ENCODE measurements around the gene WDFY2. TPM values are rescaled to one million over a fixed set of nuclear protein-coding genes. Genes with fewer than 3 reads are reported as not detected.

The WDFY2 gene
- total RNA-seq, 2 donors from 2014 or later: 2.7 to 3.3 TPM

GRCh38 chr13:51767100-51767499, 182.8 kb downstream of the WDFY2 start:
- intact Hi-C loops (cut with DNase I): no loop called here
- no peak for DNase-seq
- Histone ChIP-seq H3K27ac (no peak overlapping the region), H3K9me3 (no peaks in the 10 kb centered on the region), H3K9ac (ENCODE audit: low read depth in 2 of 2, low read length in 2 of 2) (no peak overlapping the region), H3K27me3 (no peaks in the 10 kb centered on the region), H3K36me3 (no peaks in the 10 kb centered on the region), H3K4me1 (peaks cover 6% of the 10 kb centered on the region), H3K4me3 (no peak overlapping the region)
- TF ChIP-seq CTCF (IDR thresholded peaks at IDR 0.05): no peak

DNA sequence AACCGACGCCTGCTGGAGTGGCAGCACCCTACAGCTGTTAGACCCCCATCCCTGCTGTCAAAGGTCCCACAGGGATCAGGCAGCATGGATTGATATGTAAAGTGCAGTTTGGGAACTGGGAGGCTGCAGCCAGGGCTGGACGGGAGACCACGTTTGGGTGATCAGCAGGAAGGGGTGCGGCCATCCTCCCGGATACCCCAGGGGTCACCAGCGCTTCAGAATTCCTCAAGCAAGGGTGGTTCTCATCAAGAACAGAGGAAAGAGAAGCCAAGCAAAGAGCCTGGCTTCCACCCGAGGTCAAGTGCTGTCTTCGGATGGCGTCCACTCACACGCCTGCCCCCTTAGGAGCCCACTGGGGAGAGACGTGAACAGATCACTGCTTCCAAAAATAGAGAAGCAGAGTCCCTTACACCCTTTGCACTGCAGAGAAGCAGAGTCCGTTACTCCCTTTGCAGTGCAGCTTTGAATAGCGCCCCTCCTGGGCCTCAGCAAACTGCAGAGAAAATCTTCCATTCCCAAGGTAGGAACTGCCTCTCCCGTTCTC, 184.2 kb downstream of the WDFY2 start:
- intact Hi-C loops (cut with DNase I): no loop called here
- H3K27ac ChIP-seq: no peak overlapping the region
- H3K9ac ChIP-seq (ENCODE audit: low read depth in 2 of 2, low read length in 2 of 2): no peak overlapping the region
- no peak for DNase-seq
- H3K9me3 ChIP-seq: no peaks in the 10 kb centered on the region
- TF ChIP-seq CTCF (IDR thresholded peaks at IDR 0.05): no peak
- H3K27me3 ChIP-seq: no peaks in the 10 kb centered on the region
- H3K4me3 ChIP-seq: no peak overlapping the region
- H3K4me1 ChIP-seq: peaks cover 6% of the 10 kb centered on the region
- H3K36me3 ChIP-seq: no peaks in the 10 kb centered on the region

DNA sequence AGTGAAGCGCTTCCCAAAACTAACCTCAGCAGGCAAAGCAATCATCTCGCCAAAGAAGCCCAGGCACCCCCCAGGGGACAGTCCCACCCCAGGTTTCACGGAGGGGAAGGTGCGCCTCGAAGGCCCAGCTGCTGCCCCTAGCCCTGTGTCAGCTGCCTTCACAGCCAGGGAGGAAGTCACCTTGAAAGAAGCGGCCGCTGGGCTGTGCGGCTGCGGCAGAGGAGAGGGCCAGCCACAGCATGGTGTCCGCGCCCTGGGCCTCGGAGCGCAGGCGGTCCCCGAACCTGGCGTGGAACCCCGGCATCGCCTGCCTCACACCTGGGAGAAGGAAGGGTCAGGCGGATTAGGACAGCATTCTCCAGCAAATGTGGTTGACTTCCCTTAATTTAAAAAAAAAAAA, 184.7 kb downstream of the WDFY2 start:
- TF ChIP-seq CTCF (IDR thresholded peaks at IDR 0.05): no peak
- Histone ChIP-seq H3K27me3 (no peaks in the 10 kb centered on the region), H3K4me3 (no peak overlapping the region), H3K36me3 (no peaks in the 10 kb centered on the region), H3K9me3 (no peaks in the 10 kb centered on the region), H3K27ac (no peak overlapping the region), H3K9ac (ENCODE audit: low read depth in 2 of 2, low read length in 2 of 2) (no peak overlapping the region), H3K4me1 (peaks cover 6% of the 10 kb centered on the region)
- intact Hi-C loops (cut with DNase I): no loop called here
- no peak for DNase-seq

DNA sequence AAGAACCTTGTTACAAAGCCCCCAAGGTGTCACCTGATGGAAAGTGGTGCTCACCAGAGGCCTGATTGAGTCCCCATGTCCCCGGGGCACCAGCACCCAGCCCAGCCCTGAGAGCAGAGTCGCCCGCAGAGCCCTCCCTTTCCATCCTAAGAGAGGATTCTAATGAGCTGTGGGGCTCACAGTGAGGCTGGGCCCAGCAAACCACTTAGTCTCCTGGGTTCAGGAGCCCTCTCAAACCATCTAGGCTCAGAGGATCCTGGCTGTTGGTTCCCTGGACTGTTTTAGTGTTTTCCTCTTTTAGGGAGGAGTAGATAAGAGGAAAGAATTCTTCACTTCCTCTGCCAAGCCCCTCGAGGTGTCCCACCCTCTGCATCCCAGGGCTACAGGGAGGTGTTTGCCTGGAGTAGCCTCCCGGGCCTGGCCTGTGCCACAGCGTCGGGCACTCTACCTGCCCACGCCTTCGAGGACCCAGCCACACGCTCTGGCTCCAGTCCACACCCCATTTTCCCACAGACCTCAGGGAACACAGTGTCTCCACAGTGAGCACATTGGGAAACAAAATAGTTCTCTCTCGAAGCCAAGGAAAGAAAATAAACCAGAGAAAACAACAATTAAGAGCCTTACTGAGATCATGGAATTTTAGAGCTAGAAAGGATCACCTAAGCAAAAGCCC, 185.3 kb downstream of the WDFY2 start:
- Histone ChIP-seq H3K9me3 (no peaks in the 10 kb centered on the region), H3K27me3 (no peaks in the 10 kb centered on the region), H3K9ac (ENCODE audit: low read depth in 2 of 2, low read length in 2 of 2) (no peak overlapping the region), H3K4me1 (peaks cover 6% of the 10 kb centered on the region), H3K36me3 (no peaks in the 10 kb centered on the region), H3K27ac (no peak overlapping the region), H3K4me3 (no peak overlapping the region)
- DNase-seq: no peak
- TF ChIP-seq CTCF (IDR thresholded peaks at IDR 0.05): no peak
- intact Hi-C loops (cut with DNase I): no loop called here

DNA sequence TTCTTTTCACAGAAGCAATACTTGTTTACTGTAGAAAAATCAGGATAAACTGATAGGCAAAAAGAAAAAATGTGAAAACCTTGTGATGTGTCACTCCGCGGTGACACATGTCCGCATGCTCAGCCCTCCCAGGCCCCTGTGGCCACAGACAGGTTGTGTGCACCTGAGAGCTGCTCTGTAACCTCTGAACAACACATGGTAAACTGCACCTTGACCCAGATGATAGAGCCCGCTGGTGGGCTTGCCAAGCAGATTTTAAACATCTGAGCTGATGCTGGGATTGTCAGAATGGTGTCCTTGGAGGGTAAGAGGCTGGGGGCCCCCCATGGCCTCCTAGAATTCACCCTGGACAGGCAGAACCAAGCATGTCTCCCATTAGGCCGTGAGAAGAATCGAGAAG, 185.9 kb downstream of the WDFY2 start:
- Histone ChIP-seq H3K27ac (no peak overlapping the region), H3K27me3 (no peaks in the 10 kb centered on the region), H3K9ac (ENCODE audit: low read depth in 2 of 2, low read length in 2 of 2) (no peak overlapping the region), H3K36me3 (no peaks in the 10 kb centered on the region), H3K4me1 (peaks cover 1% of the 10 kb centered on the region), H3K9me3 (no peaks in the 10 kb centered on the region), H3K4me3 (no peak overlapping the region)
- no peak for DNase-seq
- TF ChIP-seq CTCF (IDR thresholded peaks at IDR 0.05): no peak
- intact Hi-C loops (cut with DNase I): no loop called here
